NCI-H2196 (cell line): ENCODE measurements around the gene KIF2C.
"Not testable (repeated sequence)": the region's sequence is repeated elsewhere in the genome, so short reads cannot be mapped to it uniquely, and the experiment has no call there.

Experiments
- DNase-seq: peaks from one replicate; lab custom pipeline; 2025; ENCODE audit not compliant: unreplicated experiment; lab: John Stamatoyannopoulos, UW

KIF2C gene

DNA sequence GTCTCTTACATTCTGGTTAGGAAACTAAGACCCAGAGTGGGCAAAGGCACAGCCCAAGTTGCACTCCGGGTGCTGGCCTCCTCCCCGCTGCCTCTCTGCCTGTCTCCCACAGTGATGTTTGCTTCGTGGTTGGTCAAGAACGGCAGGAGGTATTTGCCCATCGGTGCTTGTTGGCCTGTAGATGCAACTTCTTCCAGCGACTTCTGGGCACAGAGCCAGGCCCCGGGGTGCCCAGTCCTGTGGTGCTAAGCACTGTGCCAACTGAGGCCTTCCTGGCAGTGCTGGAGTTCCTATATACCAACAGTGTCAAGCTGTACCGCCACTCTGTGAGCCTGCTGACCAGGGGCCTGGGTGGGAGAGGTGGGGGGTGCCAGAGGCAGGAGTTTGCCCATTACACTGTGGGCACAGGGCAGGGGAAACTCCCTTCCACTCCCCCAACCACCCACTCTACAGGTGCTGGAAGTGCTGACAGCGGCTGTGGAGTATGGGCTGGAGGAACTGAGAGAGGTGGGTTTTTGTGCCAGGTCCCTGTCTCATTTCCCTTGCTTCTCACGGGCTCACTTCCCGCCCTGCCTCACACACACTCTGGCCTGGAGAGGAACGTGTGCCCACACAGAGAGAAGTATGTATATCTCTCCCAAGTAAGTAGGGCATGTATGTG, 70.6 kb downstream of the KIF2C start:
- DNase-seq: peak; percentile 63

- DNase-seq: not testable (repeated sequence)
Measured at GRCh38 chr1:44810762-44811105, 71.1 kb downstream of the KIF2C start.

- DNase-seq: no peak
Measured at GRCh38 chr1:44811234-44811633, 71.6 kb downstream of the KIF2C start.

GRCh38 chr1:44812822-44813543, 73.3 kb downstream of the KIF2C start:
- no peak for DNase-seq

GRCh38 chr1:44815926-44816325, 76.3 kb downstream of the KIF2C start:
- not testable (repeated sequence) for DNase-seq

GRCh38 chr1:44817307-44817706, 77.7 kb downstream of the KIF2C start:
- DNase-seq: no peak
